Brain microvascular endothelial cell (primary cell): Measurements from ENCODE around the gene FUT8.

Experiments
- DNase-seq: peaks from one replicate; pipeline ENCODE4 v3.0.0-alpha.2; 2020
- H3K27ac ChIP-seq: fragments of 250-450 bp; sonication (Bioruptor Pico); 2 replicates; pipeline ENCODE4 v1.5.1; 2020; ENCODE audit warnings: mild to moderate bottlenecking, moderate library complexity
- H3K27me3 ChIP-seq: fragments of 250-450 bp; sonication (Bioruptor Pico); replicated peaks from 2 replicates; pipeline ENCODE4 v1.5.1; 2020; ENCODE audit warnings: mild to moderate bottlenecking
- H3K36me3 ChIP-seq: fragments of 250-450 bp; sonication (Bioruptor Pico); replicated peaks from 2 replicates; pipeline ENCODE4 v1.5.1; 2020; ENCODE audit warnings: mild to moderate bottlenecking
- H3K4me3 ChIP-seq: 2 replicates; pipeline ENCODE4 v1.5.1; 2011; ENCODE audit warnings: low read depth, mild to moderate bottlenecking, control low read depth, low read length, moderate library complexity
- CTCF ChIP-seq: IDR thresholded peaks from 2 replicates; pipeline ENCODE4 v1.5.1; 2011; ENCODE audit warnings: low read depth, mild to moderate bottlenecking, moderate library complexity, low read length, control low read depth, inconsistent platforms; ENCODE audit errors: missing control alignments
- in situ Hi-C: cut with HindIII; loops from 2 replicates; pipeline ENCODE4 v1.10.0; 2017; ENCODE audit warnings: low sequenced_read_pairs, low pct_ligation_motif_present

Gene FUT8

DNA sequence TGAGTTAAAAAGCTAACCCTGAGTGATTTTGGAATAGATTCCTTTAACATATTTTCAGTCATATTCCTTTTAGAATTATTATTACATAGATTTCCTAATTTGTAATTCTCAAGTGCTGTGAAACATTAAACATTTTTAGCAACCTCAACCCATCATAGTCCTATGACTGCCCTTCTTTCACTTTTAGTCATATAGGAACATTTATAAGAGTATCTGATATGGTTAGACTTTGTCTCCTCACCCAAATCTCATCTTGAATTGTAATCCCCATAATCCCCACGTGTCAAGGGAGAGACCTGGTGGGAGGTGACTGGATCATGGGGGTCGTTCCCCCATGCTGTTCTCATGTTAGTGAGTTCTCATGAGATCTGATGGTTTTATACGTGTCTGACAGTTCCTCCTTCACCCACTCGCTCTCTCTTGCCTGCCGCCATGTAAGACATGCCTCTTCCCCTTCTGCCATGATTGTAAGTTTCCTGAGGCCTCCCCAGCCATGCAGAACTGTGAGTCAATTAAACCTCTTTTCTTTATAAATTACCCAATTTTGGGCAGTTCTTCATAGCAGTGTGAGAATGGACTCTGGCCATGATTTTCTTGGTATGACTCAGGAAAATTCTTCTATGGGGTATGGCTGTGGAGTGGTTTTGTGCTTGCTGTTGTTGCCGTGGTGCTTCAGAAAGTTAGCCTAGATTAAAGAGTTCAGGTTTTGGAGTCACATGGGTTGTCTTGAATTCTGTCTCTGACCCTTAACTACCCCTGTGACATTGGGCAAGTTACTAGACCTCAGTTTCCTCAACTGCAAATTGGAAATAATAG lies 83.9 kb downstream of the FUT8 start:
- H3K27ac ChIP-seq: no peak overlapping the region
- H3K36me3 ChIP-seq: no peaks in the 10 kb centered on the region
- H3K27me3 ChIP-seq: no peaks in the 10 kb centered on the region
- TF ChIP-seq CTCF: no peak
- DNase-seq: no peak
- in situ Hi-C loops: no loop called here
- H3K4me3 ChIP-seq: no peak overlapping the region

DNA sequence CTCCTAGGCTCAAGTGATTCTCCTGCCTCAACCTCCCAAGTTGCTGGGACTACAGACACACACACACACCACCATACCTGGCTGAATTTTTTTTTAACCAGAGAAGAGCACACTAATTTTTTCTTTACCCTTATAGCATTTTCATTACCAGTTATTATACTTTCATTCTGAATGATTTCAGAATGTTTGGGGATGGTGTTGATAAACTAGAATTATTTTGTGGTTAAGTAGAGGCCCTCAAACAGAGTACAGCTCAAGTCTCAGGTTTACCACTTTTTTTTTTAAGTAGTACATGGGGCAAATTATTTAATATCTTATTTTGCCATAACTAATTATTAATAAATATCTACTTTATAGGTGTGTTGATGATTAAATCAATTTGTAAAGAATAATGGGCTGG lies 86.6 kb downstream of the FUT8 start:
- no peak for DNase-seq
- Histone ChIP-seq H3K27ac (no peak overlapping the region), H3K27me3 (no peaks in the 10 kb centered on the region), H3K36me3 (no peaks in the 10 kb centered on the region), H3K4me3 (no peak overlapping the region)
- no peak for TF ChIP-seq CTCF
- in situ Hi-C loops: no loop called here

DNA sequence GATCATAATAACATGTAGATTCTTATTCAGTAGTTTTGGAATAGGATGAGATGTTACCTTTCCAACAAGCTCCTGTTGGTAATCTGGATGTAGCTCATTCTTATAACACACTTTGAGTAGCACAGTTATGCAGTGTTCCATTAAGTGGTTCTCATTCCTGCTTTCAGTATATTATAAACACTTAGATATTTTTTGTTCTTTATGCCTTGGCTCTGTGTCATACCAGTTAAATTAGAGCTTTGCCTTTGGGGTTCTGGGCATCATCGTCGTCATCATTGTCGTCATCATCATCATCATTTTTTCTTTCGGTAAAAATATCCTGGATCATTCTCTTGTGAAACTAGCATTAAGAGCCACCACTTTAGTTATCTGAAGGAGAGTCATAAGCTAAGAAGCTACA lies 87.5 kb downstream of the FUT8 start:
- H3K27me3 ChIP-seq: no peaks in the 10 kb centered on the region
- TF ChIP-seq CTCF: no peak
- H3K36me3 ChIP-seq: no peaks in the 10 kb centered on the region
- no peak overlapping the region for H3K4me3 ChIP-seq
- DNase-seq: no peak
- in situ Hi-C loops: no loop called here
- H3K27ac ChIP-seq: no peak overlapping the region

GRCh38 chr14:65501328-65501727 lies 88.8 kb downstream of the FUT8 start:
- no peak for DNase-seq
- TF ChIP-seq CTCF: peak; percentile 30
- H3K4me3 ChIP-seq: no peak overlapping the region
- H3K27ac ChIP-seq: no peak overlapping the region
- H3K27me3 ChIP-seq: no peaks in the 10 kb centered on the region
- in situ Hi-C loops: no loop called here
- H3K36me3 ChIP-seq: no peaks in the 10 kb centered on the region

- H3K27ac ChIP-seq: no peak overlapping the region
- H3K27me3 ChIP-seq: no peaks in the 10 kb centered on the region
- in situ Hi-C loops: no loop called here
- no peak for TF ChIP-seq CTCF
- H3K36me3 ChIP-seq: no peaks in the 10 kb centered on the region
- peak; percentile 70 for DNase-seq
- no peak overlapping the region for H3K4me3 ChIP-seq
Observed at GRCh38 chr14:65502676-65503124, 90.2 kb downstream of the FUT8 start.

DNA sequence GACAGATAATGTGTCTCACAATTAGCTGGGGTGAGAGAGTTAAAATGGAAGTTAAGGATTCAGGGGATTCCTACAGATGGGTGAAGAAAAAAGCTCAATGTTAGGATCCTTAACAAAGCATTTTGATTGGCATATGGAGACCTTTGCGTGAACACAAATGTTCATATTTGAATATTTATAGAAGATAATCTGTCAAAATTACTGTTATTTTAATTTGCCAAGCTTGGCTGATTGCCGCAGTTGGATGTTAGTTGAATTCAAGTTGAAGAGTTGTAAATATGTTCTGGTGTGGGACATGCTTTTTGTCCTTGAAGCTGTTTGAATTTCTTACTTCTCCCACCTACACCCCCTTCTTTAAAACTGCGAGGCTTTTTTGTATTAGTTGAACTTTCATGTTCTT lies 91.2 kb downstream of the FUT8 start:
- DNase-seq: no peak
- H3K27me3 ChIP-seq: no peaks in the 10 kb centered on the region
- H3K27ac ChIP-seq: no peak overlapping the region
- H3K36me3 ChIP-seq: no peaks in the 10 kb centered on the region
- in situ Hi-C loops: no loop called here
- no peak for TF ChIP-seq CTCF
- no peak overlapping the region for H3K4me3 ChIP-seq
